Adipose tissue (tissue), 3 donors: Measurements from ENCODE around the gene EPS8L1. TPM values are rescaled to one million over a fixed set of nuclear protein-coding genes. Genes with fewer than 3 reads are reported as not detected.

Experiments
- H3K27ac ChIP-seq: one replicate; pipeline ENCODE4 v1.5.1; 2013; ENCODE audit warnings: low read depth, low read length
- WGBS, 3 donors: extraction: QIAGEN DNeasy Blood & Tissue Kit; methylation state at CpG; one replicate each; pipeline ENCODE4 v1.1.7; 2013; 5-methylcytosine and 5-hydroxymethylcytosine counted together
- polyA plus RNA-seq, 3 donors: library from polyadenylated mRNA; stranded (reverse); fragments of 200-250 nt; gene quantifications; one replicate each; pipeline ENCODE4 v1.2.3, GENCODE V29; 2013
- donor health status: healthy with polysubstance abuse.
- donor health status: Bipolar disorder and iron deficiency.
- donor health status: healthy.

The EPS8L1 gene
- polyA plus RNA-seq, 3 donors = 7.8 to 13.3 (median 9.1) TPM

DNA sequence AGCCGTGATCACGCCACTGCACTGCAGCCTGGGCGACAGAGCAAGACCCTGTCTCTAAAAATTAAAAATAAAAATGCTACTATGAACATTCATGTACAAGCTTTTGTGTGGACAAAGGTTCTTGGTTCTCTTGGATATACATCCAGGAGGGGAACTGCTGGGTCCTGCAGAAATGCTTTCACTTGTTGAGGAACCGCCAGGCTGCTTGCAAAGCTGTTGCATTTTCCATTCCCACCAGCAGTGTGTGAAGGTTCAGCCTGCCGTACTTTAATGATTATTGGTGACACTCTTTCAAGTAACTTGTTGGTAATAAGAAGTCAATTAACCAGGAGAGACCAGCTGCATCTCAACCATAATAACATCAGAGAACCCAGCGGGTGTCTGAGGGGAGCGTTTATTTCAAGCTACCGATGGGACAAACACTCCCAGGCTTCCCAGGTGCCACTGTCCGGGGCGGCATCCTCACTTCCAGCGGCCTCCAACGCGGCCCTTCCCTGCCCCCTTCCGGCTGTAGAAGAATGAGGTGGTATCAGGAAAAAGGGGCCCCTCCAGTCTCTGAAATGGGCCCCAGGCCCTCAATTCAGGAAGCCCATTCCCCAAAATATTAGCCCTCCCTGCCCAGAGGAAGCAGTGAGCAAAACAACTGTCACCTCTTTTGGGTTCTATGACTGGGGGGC lies 56.9 kb downstream of the EPS8L1 start:
- H3K27ac ChIP-seq = no peak overlapping the region
- WGBS, 3 donors = 45 to 50% (median 46%) methylated on average over 14 of the region's 14 CpGs

DNA sequence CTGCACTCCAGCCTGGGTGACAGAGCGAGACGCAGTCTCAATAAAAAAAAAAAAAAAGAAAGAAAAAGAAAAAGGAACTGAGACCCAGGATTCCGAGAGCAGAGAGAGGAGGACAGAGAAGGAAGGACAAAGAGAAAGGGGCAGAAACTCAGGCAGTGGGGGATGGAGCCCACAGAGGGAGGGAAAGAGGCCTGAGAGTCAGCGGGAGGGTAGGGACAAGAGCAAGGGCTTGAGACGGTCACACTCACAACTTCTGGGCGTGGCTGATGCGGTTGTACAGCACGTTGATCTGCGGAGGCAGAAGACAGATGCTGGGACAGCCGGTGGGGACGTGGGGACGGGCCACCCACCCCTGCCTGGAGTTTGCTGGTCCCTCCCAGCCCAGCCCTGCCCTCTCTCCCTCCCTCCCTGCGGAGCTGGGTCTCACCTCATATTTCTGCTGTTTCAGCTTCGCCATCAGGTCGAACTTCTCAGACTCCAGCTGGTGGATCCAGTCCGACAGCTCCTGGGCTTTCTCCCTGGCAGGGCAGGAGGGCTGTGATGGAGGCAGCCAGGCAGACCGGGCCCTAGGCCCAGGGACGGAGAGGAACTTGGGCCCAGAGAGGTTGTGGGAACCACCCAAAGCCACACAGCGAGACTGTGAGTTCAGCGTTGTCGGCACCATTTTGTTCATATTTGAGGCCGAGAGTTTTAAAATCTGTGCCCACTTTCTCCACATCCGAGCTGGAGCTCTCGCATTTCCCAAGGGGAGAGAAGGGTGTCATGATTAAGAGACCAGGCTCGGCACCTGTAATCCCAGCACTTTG lies 58.2 kb downstream of the EPS8L1 start:
- 53 to 65% (median 65%) methylated on average over 20 to 25 of the region's 25 CpGs for WGBS, 3 donors

GRCh38 chr19:55134736-55135135 lies 59.1 kb downstream of the EPS8L1 start:
- 16 to 19% (median 17%) methylated on average over 1 to 2 of the region's 3 CpGs for WGBS, 3 donors
- no peak overlapping the region for H3K27ac ChIP-seq

More for the DNA sequence above, 58.2 kb downstream of the EPS8L1 start:
- H3K27ac ChIP-seq = no peak overlapping the region

DNA sequence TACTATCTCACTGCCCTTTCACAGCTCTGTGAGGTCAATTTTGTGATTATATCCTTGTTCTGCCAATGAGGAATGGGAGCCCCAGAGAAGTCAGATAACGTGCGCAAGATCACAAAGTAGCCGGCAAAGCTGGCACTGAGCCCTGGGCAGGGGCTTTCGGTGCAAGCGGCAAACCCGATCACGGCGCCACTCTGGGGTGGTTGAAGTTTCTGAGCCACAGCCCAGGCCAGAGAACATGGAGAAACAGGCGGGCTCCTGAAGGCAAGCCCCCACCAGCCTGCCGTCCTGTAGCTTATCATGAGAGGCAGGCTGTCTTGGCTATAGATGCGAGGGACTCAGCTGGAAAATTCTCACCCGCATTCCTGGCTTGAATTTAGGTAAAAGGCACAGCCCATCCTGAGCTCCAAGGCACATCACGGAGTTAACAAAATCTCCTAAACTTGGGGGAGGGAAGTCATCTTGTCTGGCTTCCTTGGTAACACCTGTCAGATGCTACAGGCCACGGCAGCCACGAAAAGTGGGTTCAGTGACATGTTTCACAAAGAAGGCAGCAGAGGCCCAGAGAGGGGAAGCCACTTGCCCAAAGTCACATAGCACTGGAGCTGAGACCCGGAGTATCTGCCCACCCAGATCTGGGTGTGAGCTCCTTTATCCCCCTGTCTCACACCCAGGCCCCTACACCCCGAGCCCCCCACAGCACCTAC lies 60.9 kb downstream of the EPS8L1 start:
- H3K27ac ChIP-seq = no peak overlapping the region
- 63 to 83% (median 78%) methylated on average over 17 of the region's 17 CpGs for WGBS, 3 donors

Other genes starting within 250 kb of the EPS8L1 start
- not detected for gene KIR2DS4, start 243.2 kb upstream of the EPS8L1 start, polyA plus RNA-seq
- gene KIR3DL2, start 225.4 kb upstream of the EPS8L1 start, polyA plus RNA-seq = under 1 TPM in 1 of 3 donors, not detected in 2; 0.06 TPM
- 10 to 100 TPM in 1 of 3 donors, 1 to 10 TPM in 1, under 1 TPM in 1; 0.26 to 10.1 (median 7.5) TPM for gene FCAR, start 201.6 kb upstream of the EPS8L1 start, polyA plus RNA-seq
- under 1 TPM in 2 of 3 donors, not detected in 1; 0.07 to 0.16 TPM for gene NCR1, start 169.7 kb upstream of the EPS8L1 start, polyA plus RNA-seq
- not detected for gene NLRP7, start 128.3 kb upstream of the EPS8L1 start, polyA plus RNA-seq
- gene NLRP2, start 109.5 kb upstream of the EPS8L1 start, polyA plus RNA-seq = 1 to 10 TPM in 2 of 3 donors, not detected in 1; 1.4 to 2.4 TPM
- gene GP6, start 37.6 kb upstream of the EPS8L1 start, polyA plus RNA-seq = under 1 TPM in 2 of 3 donors, not detected in 1; 0.21 to 0.30 TPM
- gene RDH13, start 12.7 kb upstream of the EPS8L1 start, polyA plus RNA-seq = 10 to 100 TPM in 1 of 3 donors, 1 to 10 TPM in 2; 8.7 to 14.4 (median 9.6) TPM
- gene PPP1R12C, start 41.8 kb downstream of the EPS8L1 start, polyA plus RNA-seq = 100 to 1,000 TPM in 2 of 3 donors, 10 to 100 TPM in 1; 61.3 to 158 (median 123) TPM
- gene TNNT1, start 73.3 kb downstream of the EPS8L1 start, polyA plus RNA-seq = 10 to 100 TPM in 1 of 3 donors, 1 to 10 TPM in 1, under 1 TPM in 1; 0.90 to 16.5 (median 1.4) TPM
- 10 to 100 TPM in 1 of 3 donors, 1 to 10 TPM in 1, under 1 TPM in 1; 0.21 to 30.8 (median 1.1) TPM for gene TNNI3, start 81.9 kb downstream of the EPS8L1 start, polyA plus RNA-seq
- gene DNAAF3, start 90.7 kb downstream of the EPS8L1 start, polyA plus RNA-seq = 1 to 10 TPM in 1 of 3 donors, under 1 TPM in 1, not detected in 1; 0.10 to 2.5 TPM
- gene SYT5, start 104.4 kb downstream of the EPS8L1 start, polyA plus RNA-seq = 1 to 10 TPM in 1 of 3 donors, under 1 TPM in 2; 0.27 to 1.8 (median 0.90) TPM
- 1 to 10 TPM; 3.0 to 5.5 (median 3.4) TPM for gene PTPRH, start 133.6 kb downstream of the EPS8L1 start, polyA plus RNA-seq
- gene TMEM86B, start 152.9 kb downstream of the EPS8L1 start, polyA plus RNA-seq = 1 to 10 TPM; 2.1 to 4.0 (median 2.3) TPM
- gene PPP6R1, start 183.1 kb downstream of the EPS8L1 start, polyA plus RNA-seq = 10 to 100 TPM; 12.9 to 31.3 (median 27.6) TPM
- gene HSPBP1, start 204.2 kb downstream of the EPS8L1 start, polyA plus RNA-seq = 10 to 100 TPM; 21.9 to 39.9 (median 35.0) TPM
- 1 to 10 TPM in 1 of 3 donors, under 1 TPM in 2; 0.36 to 1.0 (median 0.79) TPM for gene BRSK1, start 208.1 kb downstream of the EPS8L1 start, polyA plus RNA-seq
- 1 to 10 TPM in 2 of 3 donors, under 1 TPM in 1; 0.74 to 4.0 (median 2.4) TPM for gene TMEM150B, start 249.5 kb downstream of the EPS8L1 start, polyA plus RNA-seq